IMR-90 (cell line): ENCODE measurements around the gene UVSSA.

Source experiments
- BHLHE40 ChIP-seq: fragments of 150-350 bp; IDR thresholded peaks from 2 replicates; pipeline ENCODE4 v1.6.1; 2016; ENCODE audit warnings: mild to moderate bottlenecking, low read depth, low read length
- CEBPB ChIP-seq: IDR thresholded peaks from 2 replicates; pipeline ENCODE4 v1.6.1; 2012; ENCODE audit warnings: low read depth, low read length, improper control_type of control experiment
- CHD1 ChIP-seq: IDR thresholded peaks from 2 replicates; pipeline ENCODE4 v1.6.1; 2012; ENCODE audit warnings: low read depth, low read length, improper control_type of control experiment
- CTCF ChIP-seq: conservative IDR thresholded peaks from 2 replicates; pipeline ENCODE4 v1.5.1; 2012; ENCODE audit warnings: mild to moderate bottlenecking, low read depth, low read length, improper control_type of control experiment
- FOS ChIP-seq: fragments of 150-350 bp; IDR thresholded peaks from 2 replicates; pipeline ENCODE4 v1.6.1; 2016; ENCODE audit warnings: low read depth, low read length
- MAFK ChIP-seq: IDR thresholded peaks from 2 replicates; pipeline ENCODE4 v1.6.1; 2012; ENCODE audit warnings: low read depth, low read length, improper control_type of control experiment
- MAZ ChIP-seq: IDR thresholded peaks from 2 replicates; pipeline ENCODE4 v1.6.1; 2012; ENCODE audit warnings: low read depth, mild to moderate bottlenecking, low read length, improper control_type of control experiment, moderate library complexity, borderline replicate concordance
- MXI1 ChIP-seq: IDR thresholded peaks from 2 replicates; pipeline ENCODE4 v1.6.1; 2012; ENCODE audit warnings: low read depth, mild to moderate bottlenecking, low read length, moderate library complexity, borderline replicate concordance
- POLR2A ChIP-seq: IDR thresholded peaks from 2 replicates; pipeline ENCODE4 v1.6.1; 2012; ENCODE audit warnings: mild to moderate bottlenecking, low read depth, low read length
- RAD21 ChIP-seq: IDR thresholded peaks from 2 replicates; pipeline ENCODE4 v1.6.1; 2012; ENCODE audit warnings: low read length, improper control_type of control experiment
- RFX5 ChIP-seq: IDR thresholded peaks from 2 replicates; pipeline ENCODE4 v1.8.0; 2012; ENCODE audit warnings: low read depth, mild to moderate bottlenecking, low read length, moderate library complexity
- SMC3 ChIP-seq: fragments of 150-350 bp; IDR thresholded peaks from 2 replicates; pipeline ENCODE4 v1.6.1; 2016; ENCODE audit warnings: low read depth, mild to moderate bottlenecking, antibody characterized with exemption, low read length, moderate library complexity
- USF2 ChIP-seq: fragments of 150-350 bp; IDR thresholded peaks from 2 replicates; pipeline ENCODE4 v1.6.1; 2017; ENCODE audit warnings: mild to moderate bottlenecking, antibody characterized with exemption, low read length, low read depth

- TF ChIP-seq POLR2A = no peak
- no peak for TF ChIP-seq CTCF
- no peak for TF ChIP-seq RAD21
- TF ChIP-seq FOS = no peak
- TF ChIP-seq USF2 = no peak
- TF ChIP-seq MAZ = no peak
- TF ChIP-seq CEBPB = no peak
- TF ChIP-seq MAFK = no peak
- no peak for TF ChIP-seq SMC3
- TF ChIP-seq CHD1 = no peak
- no peak for TF ChIP-seq MXI1
- TF ChIP-seq BHLHE40 = no peak
- TF ChIP-seq RFX5 = no peak
These were observed 32.4 kb downstream of the UVSSA start for GRCh38 chr4:1379351-1379781.
